PFSK-1 (cell line): ENCODE data around the gene CARHSP1.

Experiments used
- POLR2AphosphoS5 ChIP-seq: IDR thresholded peaks from 2 replicates; pipeline ENCODE4 v1.6.1; 2012; ENCODE audit warnings: low read depth, mild to moderate bottlenecking, control low read depth, low read length, moderate library complexity
- SIN3A ChIP-seq: IDR thresholded peaks from 2 replicates; pipeline ENCODE4 v1.6.1; 2012; ENCODE audit warnings: mild to moderate bottlenecking, low read length, moderate library complexity, borderline replicate concordance; ENCODE audit not compliant: insufficient read depth
- TAF1 ChIP-seq: IDR thresholded peaks from 2 replicates; pipeline ENCODE4 v1.6.1; 2012; ENCODE audit warnings: low read length, control low read depth, borderline replicate concordance; ENCODE audit not compliant: insufficient read depth

GRCh38 chr16:8819411-8820034 is 49.3 kb downstream of the CARHSP1 start:
- TF ChIP-seq POLR2AphosphoS5 (no peak), SIN3A (no peak), TAF1 (no peak)
